ENCODE results near the gene IRS1.

The IRS1 gene

GRCh38 chr2:226693521-226693920 lies 106.1 kb downstream of the IRS1 start:
- DNase-seq (ENCODE audit: low read depth in 1 of 2, low spot score in 1 of 2) = no peak

GRCh38 chr2:226692521-226693126 lies 107.0 kb downstream of the IRS1 start:
- no peak for DNase-seq (ENCODE audit: low read depth in 1 of 2, low spot score in 1 of 2)

- DNase-seq (ENCODE audit: low read depth in 1 of 2, low spot score in 1 of 2) = no peak
Measured at GRCh38 chr2:226691255-226691654, 108.4 kb downstream of the IRS1 start.

- DNase-seq (ENCODE audit: low read depth in 1 of 2, low spot score in 1 of 2) = no peak
Measured at GRCh38 chr2:226690461-226691024, 109.1 kb downstream of the IRS1 start.

GRCh38 chr2:226687641-226688253 lies 111.9 kb downstream of the IRS1 start:
- no peak for DNase-seq (ENCODE audit: low read depth in 1 of 2, low spot score in 1 of 2)

- no peak for DNase-seq (ENCODE audit: low read depth in 1 of 2, low spot score in 1 of 2)
Measured at GRCh38 chr2:226684563-226684959, 115.1 kb downstream of the IRS1 start.

GRCh38 chr2:226683944-226684562 lies 115.6 kb downstream of the IRS1 start:
- no peak for DNase-seq (ENCODE audit: low read depth in 1 of 2, low spot score in 1 of 2)

- no peak for DNase-seq (ENCODE audit: low read depth in 1 of 2, low spot score in 1 of 2)
Measured at GRCh38 chr2:226683196-226683595, 116.4 kb downstream of the IRS1 start.

Measured in stimulated activated CD4-positive, alpha-beta T cell treated with anti-CD3 and anti-CD28 coated beads, Interleukin-15, amount 100 ng/mL, for 1 hour (primary cell).